ENCODE measurements around the gene KNDC1.

The KNDC1 gene

DNA sequence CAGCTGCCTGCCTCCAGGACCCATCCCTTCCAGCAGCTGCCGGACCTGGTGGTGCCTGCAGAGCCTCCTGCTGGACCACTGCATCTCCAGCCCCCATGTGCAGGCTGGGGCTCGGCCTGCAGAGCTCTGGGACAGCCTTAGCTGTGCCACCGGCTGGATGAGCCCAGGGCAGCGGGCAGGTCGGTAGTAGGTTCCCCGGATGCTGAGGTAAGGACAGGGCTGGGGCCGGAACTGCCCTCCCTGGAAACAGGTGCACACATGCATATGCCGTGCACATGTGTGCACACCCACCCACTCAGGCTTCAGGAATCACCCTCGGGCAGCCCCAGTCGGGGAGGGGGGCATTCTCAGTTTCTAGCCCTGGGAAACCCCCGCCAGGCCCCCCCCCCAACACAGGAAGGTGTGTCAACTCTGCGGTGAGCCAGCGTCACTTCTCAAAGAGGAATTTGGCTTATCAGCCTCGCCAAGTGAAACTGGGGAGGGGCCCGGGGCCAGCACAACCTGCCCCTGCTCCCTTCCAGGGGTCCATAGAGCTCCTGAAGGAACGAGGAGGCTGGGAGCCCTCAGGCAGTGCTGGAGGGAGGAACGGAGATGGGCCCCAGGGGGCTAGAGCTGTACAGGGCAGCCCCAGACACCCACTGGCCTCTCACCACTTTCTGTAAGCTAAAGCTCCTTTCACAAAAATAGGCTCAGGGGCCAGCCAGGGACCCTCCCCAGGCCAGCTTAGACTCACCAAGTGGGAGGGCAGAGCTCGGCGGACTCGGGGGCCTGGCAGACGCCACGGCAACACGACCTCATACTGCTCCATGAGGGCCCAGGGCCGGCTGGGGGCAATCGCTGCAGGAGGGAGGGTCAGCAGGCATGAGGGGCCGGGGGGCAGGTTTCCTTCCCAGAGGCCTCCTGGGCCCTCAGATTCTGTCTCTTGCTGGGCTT, 115.0 kb downstream of the KNDC1 start:
- Histone ChIP-seq H3K27me3 (ENCODE audit: insufficient read depth, poor library complexity, severe bottlenecking) (no peaks in the 10 kb centered on the region), H3K4me3 (replicated peaks; ENCODE audit: insufficient read depth, low read length) (peak overlapping the region; percentile 19), H3K27ac (replicated peaks) (peak overlapping the region; percentile 92)
- TF ChIP-seq, protein P1, sequence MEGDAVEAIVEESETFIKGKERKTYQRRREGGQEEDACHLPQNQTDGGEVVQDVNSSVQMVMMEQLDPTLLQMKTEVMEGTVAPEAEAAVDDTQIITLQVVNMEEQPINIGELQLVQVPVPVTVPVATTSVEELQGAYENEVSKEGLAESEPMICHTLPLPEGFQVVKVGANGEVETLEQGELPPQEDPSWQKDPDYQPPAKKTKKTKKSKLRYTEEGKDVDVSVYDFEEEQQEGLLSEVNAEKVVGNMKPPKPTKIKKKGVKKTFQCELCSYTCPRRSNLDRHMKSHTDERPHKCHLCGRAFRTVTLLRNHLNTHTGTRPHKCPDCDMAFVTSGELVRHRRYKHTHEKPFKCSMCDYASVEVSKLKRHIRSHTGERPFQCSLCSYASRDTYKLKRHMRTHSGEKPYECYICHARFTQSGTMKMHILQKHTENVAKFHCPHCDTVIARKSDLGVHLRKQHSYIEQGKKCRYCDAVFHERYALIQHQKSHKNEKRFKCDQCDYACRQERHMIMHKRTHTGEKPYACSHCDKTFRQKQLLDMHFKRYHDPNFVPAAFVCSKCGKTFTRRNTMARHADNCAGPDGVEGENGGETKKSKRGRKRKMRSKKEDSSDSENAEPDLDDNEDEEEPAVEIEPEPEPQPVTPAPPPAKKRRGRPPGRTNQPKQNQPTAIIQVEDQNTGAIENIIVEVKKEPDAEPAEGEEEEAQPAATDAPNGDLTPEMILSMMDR (IDR thresholded peaks at IDR 0.05; ENCODE audit: insufficient read depth, low read length) = no peak
- TF ChIP-seq, protein P2, sequence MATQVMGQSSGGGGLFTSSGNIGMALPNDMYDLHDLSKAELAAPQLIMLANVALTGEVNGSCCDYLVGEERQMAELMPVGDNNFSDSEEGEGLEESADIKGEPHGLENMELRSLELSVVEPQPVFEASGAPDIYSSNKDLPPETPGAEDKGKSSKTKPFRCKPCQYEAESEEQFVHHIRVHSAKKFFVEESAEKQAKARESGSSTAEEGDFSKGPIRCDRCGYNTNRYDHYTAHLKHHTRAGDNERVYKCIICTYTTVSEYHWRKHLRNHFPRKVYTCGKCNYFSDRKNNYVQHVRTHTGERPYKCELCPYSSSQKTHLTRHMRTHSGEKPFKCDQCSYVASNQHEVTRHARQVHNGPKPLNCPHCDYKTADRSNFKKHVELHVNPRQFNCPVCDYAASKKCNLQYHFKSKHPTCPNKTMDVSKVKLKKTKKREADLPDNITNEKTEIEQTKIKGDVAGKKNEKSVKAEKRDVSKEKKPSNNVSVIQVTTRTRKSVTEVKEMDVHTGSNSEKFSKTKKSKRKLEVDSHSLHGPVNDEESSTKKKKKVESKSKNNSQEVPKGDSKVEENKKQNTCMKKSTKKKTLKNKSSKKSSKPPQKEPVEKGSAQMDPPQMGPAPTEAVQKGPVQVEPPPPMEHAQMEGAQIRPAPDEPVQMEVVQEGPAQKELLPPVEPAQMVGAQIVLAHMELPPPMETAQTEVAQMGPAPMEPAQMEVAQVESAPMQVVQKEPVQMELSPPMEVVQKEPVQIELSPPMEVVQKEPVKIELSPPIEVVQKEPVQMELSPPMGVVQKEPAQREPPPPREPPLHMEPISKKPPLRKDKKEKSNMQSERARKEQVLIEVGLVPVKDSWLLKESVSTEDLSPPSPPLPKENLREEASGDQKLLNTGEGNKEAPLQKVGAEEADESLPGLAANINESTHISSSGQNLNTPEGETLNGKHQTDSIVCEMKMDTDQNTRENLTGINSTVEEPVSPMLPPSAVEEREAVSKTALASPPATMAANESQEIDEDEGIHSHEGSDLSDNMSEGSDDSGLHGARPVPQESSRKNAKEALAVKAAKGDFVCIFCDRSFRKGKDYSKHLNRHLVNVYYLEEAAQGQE (IDR thresholded peaks at IDR 0.05; ENCODE audit: insufficient replicate concordance, low read depth) = no peak
- 0 out of 2 replicates have a peak, but pooled peaks have one; percentile 43 for TF ChIP-seq GABPA (IDR thresholded peaks at IDR 0.05; ENCODE audit: low read depth)
- peak; percentile 51; the same call in 1 of the 2 replicates for TF ChIP-seq POLR2AphosphoS5 (IDR thresholded peaks at IDR 0.05; ENCODE audit: low read depth)
- DNase-seq (ENCODE audit: low read depth in 1 of 2, low spot score in 1 of 2) = peak; percentile 89 to 90

DNA sequence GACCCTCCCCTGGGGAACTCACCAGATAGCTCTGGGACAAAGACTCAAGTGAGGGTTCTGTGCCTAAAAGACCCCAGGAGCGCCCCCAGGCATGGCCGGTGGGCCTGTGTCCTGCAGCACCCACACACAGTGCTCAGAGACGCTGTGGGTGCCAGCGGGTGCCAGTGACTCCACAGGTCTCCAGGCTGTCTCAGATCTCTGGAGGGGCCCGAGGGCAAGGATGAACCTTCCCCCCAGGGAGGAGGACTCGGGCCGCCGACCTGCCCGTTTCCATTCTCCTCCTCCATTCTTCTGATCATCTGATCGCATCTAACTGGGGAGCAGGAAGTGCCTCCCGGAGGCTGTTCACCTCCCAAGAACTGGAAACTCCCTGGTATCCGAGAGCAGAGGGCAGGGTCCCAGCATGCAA, 115.7 kb downstream of the KNDC1 start:
- Histone ChIP-seq H3K4me3 (replicated peaks; ENCODE audit: insufficient read depth, low read length) (peak overlapping the region; percentile 19), H3K27me3 (ENCODE audit: insufficient read depth, poor library complexity, severe bottlenecking) (no peaks in the 10 kb centered on the region), H3K27ac (replicated peaks) (peak overlapping the region; percentile 92)
- peak in 1 of 2 experiments; percentile 42 for DNase-seq (ENCODE audit: low read depth in 1 of 2, low spot score in 1 of 2)
- TF ChIP-seq POLR2AphosphoS5 (IDR thresholded peaks at IDR 0.05; ENCODE audit: low read depth) = no peak
- no peak for TF ChIP-seq SPI1 (IDR thresholded peaks at IDR 0.05; ENCODE audit: borderline replicate concordance, low read depth)
- TF ChIP-seq, protein P2 (IDR thresholded peaks at IDR 0.05; ENCODE audit: insufficient replicate concordance, low read depth) = no peak
- TF ChIP-seq, protein P1 (IDR thresholded peaks at IDR 0.05; ENCODE audit: insufficient read depth, low read length) = no peak
- no peak for TF ChIP-seq GABPA (IDR thresholded peaks at IDR 0.05; ENCODE audit: low read depth)

Small RNA genes lying within 50 kb of the gene (microRNA-seq; reads per million reads assigned to microRNA genes)
- gene MIR202 = 38.6 reads per million, percentile 56 among the genes with 10 or more reads in this experiment
